SK-N-SH (cell line): ENCODE measurements around the gene PNO1.

Experiments
- EP300 ChIP-seq, 2 experiments: IDR thresholded peaks; 2 replicates each; pipeline versions ENCODE4 v1.4.0 to v1.6.1; 2012; ENCODE audit warnings: borderline replicate concordance in 1 of 2, low read depth in 1 of 2, low read length in 1 of 2
- EZH2phosphoT487 ChIP-seq: fragments of 200-600 bp; sonication (generic); IDR thresholded peaks from 2 replicates; pipeline ENCODE4 v1.6.1; 2017; ENCODE audit warnings: low read depth, mixed run types, mild to moderate bottlenecking, antibody characterized with exemption, moderate library complexity, borderline replicate concordance
- JUND ChIP-seq: IDR thresholded peaks from 2 replicates; pipeline ENCODE4 v1.4.0; 2012
- SIN3A ChIP-seq: IDR thresholded peaks from 2 replicates; pipeline ENCODE4 v1.6.1; 2012; ENCODE audit warnings: low read depth, mild to moderate bottlenecking, low read length, moderate library complexity, borderline replicate concordance
- SMC3 ChIP-seq: IDR thresholded peaks from 2 replicates; pipeline ENCODE4 v1.6.1; 2012; ENCODE audit warnings: low read depth, low read length, improper control_type of control experiment
- TEAD4 ChIP-seq: IDR thresholded peaks from 2 replicates; pipeline ENCODE4 v1.4.0; 2012; ENCODE audit warnings: mild to moderate bottlenecking, borderline replicate concordance; ENCODE audit not compliant: insufficient read depth
- TF ChIP-seq, protein P1 (sequence below): fragments of 200-600 bp; sonication (generic); IDR thresholded peaks from 2 replicates; pipeline ENCODE4 v1.6.1; 2017; ENCODE audit warnings: antibody characterized with exemption, mild to moderate bottlenecking, moderate library complexity
- TF ChIP-seq, protein P2 (sequence below): fragments of 150-350 bp; IDR thresholded peaks from 2 replicates; pipeline ENCODE4 v1.6.1; 2016; ENCODE audit warnings: mild to moderate bottlenecking, low read depth, low read length

- TF ChIP-seq JUND (no peak), TEAD4 (no peak), SIN3A (no peak), SMC3 (no peak), EZH2phosphoT487 (no peak), EP300 (IDR thresholded peaks at IDR 0.05; ENCODE audit: borderline replicate concordance in 1 of 2, low read depth in 1 of 2, low read length in 1 of 2) (no peak)
- TF ChIP-seq, protein P1, sequence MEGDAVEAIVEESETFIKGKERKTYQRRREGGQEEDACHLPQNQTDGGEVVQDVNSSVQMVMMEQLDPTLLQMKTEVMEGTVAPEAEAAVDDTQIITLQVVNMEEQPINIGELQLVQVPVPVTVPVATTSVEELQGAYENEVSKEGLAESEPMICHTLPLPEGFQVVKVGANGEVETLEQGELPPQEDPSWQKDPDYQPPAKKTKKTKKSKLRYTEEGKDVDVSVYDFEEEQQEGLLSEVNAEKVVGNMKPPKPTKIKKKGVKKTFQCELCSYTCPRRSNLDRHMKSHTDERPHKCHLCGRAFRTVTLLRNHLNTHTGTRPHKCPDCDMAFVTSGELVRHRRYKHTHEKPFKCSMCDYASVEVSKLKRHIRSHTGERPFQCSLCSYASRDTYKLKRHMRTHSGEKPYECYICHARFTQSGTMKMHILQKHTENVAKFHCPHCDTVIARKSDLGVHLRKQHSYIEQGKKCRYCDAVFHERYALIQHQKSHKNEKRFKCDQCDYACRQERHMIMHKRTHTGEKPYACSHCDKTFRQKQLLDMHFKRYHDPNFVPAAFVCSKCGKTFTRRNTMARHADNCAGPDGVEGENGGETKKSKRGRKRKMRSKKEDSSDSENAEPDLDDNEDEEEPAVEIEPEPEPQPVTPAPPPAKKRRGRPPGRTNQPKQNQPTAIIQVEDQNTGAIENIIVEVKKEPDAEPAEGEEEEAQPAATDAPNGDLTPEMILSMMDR = no peak
- TF ChIP-seq, protein P2, sequence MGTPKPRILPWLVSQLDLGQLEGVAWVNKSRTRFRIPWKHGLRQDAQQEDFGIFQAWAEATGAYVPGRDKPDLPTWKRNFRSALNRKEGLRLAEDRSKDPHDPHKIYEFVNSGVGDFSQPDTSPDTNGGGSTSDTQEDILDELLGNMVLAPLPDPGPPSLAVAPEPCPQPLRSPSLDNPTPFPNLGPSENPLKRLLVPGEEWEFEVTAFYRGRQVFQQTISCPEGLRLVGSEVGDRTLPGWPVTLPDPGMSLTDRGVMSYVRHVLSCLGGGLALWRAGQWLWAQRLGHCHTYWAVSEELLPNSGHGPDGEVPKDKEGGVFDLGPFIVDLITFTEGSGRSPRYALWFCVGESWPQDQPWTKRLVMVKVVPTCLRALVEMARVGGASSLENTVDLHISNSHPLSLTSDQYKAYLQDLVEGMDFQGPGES = no peak
These were observed 60.0 kb downstream of the PNO1 start for GRCh38 chr2:68217729-68218128.
